ENCODE data around the gene KLK6.

Gene KLK6

DNA sequence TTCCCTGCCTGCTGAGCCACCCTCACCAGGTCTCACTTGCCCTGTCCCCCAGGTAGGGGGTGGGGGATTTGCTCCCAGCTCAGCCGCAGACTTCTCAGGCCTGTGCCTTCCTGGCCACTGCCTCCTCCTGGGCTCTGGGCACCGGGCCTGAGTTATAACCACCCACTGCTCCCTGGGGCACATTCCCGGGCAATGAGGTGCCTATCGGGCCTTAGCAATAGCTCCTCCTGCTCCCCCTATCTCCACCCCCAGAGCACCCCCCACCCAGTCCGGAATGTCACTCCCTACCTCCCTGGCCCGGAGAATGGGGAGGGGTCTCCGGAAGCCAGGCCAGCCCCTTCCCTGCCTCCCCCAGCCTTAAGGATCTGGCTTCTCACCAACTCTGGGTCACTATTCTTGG, 16.5 kb downstream of the KLK6 start, which contains the start of gene KLK5:
Gene KLK5, minus strand, starts transcription at position 129 of the 400 bp plus-strand sequence. CDS start 381 bp downstream, outside the sequence.
- DNase-seq (ENCODE audit: low read depth), result no peak

DNA sequence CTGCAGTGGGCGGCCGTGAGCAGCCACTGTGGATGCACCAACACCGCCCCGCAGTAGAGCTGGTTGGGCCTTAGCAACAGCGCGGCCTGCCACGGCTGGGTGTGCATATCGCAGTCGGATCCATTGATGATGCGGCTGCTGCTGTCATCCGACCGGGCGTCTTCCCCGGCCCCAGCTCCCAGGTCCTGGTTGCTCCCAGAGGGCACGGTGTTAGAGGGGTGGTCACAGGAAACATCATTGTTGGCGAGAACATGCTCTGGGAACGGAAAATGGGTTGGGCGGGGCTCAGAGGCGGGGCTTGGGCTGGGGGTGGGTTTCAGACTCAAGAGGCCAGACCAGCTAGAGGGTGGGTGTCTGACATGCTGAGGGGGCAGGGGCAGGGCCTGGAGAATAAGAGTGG, 19.5 kb downstream of the KLK6 start:
- no peak for DNase-seq (ENCODE audit: low read depth)

DNA sequence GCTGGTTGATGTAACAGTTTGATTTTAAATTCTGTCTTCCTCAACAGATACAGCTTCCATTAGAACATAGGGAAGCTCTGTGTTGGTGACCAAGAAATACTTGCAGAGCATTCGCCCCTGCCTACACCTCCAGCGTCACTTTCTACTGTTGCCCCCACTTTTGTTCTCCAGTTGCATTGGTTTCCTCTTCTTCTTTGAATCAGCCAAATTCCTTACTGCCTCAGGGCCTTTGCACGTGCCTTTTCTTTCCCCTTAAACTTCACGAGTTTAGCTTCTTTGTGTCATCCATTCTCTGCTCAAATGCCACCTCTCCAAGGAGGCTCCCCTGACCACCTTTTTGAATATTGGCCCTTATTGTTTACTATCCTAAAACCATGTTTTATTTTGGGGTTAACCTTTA, 22.3 kb downstream of the KLK6 start:
- DNase-seq (ENCODE audit: low read depth), result no peak

DNA sequence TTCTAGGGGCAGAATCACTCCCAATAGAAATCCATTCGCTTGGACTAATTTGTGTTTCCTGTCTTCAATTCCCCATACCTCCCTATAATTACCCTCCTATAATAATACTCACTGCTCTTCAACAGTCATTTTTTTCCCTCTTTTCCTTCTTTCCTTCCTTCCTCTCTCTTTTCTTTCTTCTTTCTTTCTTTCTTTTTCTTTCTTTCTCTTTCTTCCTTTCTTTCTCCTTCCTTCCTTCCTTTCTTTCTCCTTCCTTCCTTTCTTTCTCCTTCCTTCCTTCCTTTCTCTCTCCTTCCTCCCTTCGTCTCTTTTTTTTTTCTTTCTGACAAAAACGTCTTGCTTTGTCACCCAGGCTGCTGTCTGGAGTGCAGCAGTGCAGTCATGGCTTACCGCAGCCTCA, 24.6 kb downstream of the KLK6 start:
- no peak for DNase-seq (ENCODE audit: low read depth)

DNA sequence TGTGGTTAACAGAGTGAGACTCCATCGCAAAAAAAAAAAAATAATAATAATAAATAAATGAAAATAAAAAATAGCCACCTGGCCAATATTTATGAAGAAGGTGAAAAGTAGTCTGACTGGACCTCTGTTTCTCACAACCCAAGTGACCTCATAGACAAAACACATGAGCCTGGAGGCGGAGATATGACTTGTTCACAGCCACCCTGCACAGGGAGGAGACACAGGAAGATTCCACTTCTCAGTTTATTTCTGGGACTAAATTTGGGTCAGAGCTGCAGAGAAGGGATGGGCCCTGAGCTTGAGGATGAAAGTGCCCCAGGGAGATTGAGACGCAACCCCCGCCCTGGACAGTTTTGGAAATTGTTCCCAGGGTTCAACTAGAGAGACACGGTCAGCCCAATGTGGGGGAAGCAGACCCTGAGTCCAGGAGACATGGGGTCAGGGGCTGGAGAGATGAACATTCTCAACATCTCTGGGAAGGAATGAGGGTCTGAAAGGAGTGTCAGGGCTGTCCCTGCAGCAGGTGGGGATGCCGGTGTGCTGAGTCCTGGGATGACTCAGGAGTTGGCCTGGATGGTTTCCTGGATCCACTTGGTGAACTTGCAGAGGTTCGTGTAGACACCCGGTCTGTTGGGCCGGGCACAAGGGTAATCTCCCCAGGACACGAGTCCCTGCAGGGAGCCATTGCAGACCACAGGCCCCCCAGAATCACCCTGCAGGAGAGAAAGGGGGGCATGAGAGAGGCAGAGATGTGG, 26.1 kb downstream of the KLK6 start:
- DNase-seq (ENCODE audit: low read depth), result no peak

DNA sequence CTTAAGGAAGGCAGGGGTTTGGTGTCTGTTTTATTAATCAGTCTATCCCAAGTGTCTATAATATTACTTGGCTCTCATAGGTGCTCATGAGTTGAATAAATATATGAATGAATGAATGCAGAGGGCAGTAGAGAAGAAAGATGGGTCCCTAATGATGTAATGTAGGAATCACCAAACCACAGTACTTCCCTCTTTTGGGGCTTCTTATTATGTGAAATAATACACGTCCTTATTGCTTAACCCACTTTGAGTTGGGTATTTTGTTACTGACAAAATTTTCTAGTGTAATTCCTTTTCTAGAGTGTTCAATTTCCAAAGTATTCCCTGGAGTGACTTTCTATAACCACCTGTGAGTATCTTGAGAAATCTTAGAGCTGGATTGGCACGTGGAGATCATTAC, 29.8 kb downstream of the KLK6 start:
- no peak for DNase-seq (ENCODE audit: low read depth)

DNA sequence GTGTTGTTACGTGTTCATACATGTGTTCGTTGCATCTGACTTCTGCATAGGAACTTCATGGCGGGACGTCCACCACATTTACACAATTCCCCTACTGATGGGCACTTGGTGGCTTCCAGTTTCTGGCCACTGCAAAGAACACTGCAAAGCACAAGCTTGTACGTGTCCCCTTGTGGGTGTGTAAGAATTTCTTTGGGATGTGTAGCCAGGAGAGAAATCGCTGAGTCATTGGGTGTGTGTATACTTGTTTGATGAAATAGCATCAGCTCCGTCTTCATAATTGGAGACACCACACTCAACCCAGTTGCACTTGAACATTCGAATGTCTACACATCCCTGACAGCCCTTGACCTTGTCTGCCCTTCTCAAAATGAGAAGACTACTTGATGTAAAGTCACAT, 35.8 kb downstream of the KLK6 start:
- DNase-seq (ENCODE audit: low read depth), result peak; percentile 10

DNA sequence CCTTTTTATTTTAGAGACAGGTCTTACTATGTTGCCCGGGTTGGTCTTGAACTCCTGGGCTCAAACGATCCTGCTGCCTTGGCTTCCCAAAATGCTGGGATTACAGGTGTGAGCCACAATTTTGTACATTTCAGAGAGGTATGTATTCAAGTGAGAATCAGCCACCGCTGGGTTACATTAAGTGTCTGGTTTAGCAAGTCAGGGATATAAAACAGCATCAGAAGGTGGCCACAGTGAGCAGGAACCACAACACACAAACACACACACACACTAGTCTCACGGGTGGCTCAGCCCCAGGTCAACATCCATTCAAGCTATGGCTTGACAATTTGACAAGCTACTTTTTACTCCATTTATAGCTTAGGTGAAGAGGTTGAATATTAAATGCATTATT, 36.7 kb downstream of the KLK6 start:
- no peak for DNase-seq (ENCODE audit: low read depth)

DNA sequence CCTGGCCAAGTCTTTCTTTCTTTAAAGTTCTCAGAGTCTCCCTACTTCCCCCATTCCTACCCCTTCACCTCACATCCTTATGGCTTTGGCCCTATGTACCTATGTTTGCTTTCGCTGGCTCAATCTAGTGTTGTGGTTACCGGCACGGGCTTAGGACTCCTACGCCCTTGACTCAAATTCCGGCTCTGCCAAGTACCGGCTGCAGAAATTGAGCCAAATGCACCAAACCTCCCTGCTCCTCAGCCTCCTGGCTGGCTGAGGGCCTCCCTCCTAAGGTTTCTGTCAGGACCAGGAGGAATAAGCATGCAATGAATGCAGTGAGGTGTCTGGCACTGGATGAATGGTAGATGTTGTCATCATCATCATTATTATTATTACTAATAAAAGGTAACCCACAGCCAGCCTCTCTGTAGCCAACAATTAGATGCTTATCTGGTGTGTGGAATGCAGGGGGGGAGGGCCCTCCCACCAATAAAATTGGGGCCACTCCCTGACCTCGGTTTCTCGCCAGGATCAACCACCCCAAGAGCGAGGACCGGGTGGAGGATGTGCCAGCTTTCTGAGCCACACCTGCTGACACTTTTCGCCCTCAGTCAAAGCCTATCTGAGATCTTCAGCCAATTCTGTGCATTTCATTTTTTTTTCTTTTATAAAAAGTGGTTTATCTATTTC, 37.2 kb downstream of the KLK6 start:
- no peak for DNase-seq (ENCODE audit: low read depth)

DNA sequence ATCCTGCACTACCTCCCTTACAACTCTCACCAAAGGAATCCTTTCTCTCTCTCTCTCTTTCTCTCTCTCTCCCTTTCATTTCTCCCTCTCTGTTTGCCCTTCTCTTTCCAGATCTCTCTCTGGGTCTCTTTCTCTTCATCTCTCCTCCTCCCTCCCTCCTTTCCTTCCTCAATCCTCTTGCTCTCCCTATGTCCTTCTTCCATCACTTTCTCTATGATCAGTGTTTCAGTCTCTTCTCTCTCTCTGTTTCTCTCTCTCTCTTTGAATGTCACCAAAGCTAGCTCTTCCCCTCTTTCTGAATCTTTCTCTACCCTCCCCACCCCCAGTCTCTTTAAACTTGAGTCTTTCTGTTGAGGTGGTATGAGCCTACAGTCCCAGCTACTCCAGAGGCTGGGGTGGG, 38.4 kb downstream of the KLK6 start:
- DNase-seq (ENCODE audit: low read depth), result no peak

DNA sequence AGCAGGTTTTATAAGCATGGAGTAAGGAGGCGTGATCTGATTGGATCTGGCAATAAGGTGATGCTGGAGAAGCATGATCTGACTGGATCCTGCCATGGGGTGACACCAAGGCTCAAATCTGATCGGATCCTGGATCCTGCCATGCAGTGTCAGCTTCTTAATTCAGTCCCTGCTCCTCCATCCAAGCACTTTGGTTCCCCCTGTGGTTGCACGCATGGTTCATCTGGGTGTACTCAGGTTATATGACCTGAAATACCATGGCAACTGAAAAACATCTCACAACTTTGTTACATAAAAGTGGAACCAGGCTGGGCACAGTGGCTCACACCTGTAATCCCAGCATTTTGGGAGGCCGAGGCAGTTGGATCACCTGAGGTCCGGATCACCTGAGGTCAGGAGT, 40.6 kb downstream of the KLK6 start:
- no peak for DNase-seq (ENCODE audit: low read depth)

DNA sequence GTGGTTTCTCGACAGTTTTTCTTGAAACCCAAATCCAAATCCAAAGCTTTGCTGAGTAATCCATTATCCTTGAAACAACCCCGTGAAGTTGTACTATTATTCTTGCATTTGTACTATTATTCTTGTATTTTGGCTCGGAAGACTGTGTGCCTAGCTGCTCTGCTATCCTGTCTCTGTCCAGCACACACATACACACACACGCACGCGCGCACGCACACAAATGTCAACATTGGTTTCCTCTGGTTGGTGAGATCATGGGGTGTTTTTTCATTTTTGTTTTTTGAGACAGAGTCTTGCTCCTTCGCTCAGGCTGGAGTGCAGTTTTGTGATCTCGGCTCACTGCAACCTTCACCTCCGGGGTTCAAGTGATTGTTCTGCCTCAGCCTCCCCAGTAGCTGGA, 43.2 kb downstream of the KLK6 start:
- DNase-seq (ENCODE audit: low read depth), result no peak

DNA sequence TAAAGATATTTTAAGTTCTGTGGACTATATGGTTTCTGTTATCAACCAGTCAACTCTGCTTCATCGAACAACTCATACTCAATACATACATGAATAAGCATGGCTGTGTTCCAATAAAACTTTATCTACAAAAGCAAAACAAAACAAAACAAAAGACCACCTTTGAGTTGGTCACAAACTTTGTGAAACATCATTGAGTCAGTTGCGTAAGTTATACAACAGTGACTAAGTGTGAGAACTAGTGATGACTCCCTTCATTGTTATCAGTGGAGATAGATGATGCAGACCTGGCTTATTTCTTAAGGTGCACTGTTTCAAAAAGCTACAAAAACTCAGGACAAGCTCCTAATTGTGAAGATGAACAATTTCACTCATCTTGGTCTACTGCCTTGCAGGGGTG, 43.7 kb downstream of the KLK6 start:
- no peak for DNase-seq (ENCODE audit: low read depth)

DNA sequence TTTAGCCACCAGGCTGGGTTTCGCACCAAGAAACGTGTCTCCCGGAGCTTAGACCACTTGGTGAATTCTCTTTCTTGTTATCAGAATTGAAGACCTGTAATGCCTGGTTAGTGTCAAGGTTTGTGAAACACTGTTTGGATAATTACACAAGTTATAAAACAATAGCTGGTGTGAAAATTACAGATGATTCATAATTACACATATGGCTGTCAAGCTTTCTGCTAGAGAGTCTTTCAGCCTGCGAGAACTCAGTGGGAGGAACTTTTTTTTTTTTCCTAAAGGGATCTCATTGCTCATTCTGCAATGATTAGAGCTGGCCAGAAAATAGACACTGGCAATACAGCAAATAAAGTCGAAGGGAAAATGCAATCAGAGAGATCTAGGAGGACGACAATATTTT, 44.8 kb downstream of the KLK6 start:
- DNase-seq (ENCODE audit: low read depth), result no peak

DNA sequence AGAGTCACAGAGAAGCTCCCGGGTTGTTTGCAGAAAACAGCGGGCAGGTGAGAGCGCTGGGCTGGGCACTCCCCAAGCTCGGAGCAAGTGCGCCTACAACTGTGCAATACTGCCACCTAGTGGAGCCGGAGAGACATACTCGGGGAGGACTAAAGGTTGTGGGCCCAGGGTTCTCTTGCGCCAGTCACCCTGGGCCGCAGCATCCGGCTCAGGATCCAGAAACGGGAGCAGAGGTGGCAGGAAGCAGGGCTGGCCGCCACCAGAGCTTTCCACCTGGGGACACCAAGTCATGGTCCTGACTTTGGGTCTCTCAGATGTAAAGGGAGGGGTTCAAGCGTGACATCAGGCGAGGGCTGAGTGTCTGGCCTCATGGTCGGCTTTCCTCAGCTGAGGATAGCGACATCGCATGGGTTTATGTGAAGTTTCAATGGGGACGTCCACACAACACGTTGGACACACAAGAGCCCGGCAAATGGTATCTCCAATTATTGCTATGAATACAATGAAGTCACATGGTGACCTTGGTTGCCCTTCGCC, 47.0 kb downstream of the KLK6 start:
- DNase-seq (ENCODE audit: low read depth), result no peak

DNA sequence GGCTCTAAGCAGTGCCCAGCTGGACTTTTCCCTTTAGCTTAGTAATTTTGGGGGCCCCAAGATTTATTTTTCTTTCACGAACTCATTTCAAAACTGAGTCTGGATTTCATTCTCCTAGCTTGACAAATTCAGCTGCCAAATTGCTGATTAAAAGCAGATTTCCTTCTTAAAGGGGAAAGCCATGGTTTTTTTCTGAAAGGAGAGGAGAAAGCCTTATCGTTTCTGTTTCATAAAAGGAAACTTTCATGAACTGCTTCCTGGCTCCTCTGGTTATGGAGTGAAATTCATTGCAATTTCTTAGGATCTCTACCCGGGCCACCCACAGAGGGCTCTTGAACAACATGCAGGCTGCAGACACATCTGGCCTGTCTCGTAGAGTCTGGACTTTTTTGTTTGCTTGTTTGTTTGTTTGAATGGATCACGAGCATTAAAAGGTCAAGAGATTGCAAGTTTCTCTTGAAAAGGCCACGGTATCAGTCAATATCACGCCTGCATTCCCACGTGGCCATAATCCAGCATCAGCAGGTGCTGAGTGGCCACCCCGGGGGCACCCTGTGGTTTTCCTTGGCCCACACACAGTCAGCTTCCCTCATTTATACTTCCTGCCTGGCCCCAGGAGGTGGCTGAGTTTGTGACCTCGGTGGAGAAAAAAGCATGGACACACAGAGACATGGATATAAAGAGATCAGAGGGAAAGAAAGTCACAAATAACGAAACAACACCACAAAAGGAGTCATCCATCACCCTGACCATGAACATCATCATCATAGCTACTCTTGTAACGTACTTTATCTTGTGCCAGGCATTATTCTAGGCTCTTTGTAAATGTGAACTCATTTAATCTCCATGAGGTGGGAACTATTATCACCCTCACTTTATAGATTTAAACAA, 47.7 kb downstream of the KLK6 start:
- DNase-seq (ENCODE audit: low read depth), result no peak

DNA sequence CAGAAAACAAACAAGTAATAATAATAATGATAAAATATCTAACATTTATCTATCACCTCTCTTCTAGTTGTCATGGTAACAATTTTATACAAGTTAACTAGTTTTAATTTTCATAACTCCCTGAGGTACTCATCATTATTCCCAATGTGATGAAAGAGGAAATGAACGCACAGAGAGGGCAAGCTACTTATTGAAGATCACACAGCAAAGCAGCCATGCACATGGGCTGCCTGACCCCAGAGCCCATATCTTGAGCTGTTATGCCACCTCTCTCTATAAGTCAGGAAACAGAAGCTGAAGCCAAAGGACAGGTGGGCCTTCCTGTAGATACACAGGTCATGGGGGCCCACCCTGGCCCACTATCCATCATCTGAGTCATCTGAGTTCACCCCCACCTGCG, 53.3 kb downstream of the KLK6 start:
- DNase-seq (ENCODE audit: low read depth), result no peak

DNA sequence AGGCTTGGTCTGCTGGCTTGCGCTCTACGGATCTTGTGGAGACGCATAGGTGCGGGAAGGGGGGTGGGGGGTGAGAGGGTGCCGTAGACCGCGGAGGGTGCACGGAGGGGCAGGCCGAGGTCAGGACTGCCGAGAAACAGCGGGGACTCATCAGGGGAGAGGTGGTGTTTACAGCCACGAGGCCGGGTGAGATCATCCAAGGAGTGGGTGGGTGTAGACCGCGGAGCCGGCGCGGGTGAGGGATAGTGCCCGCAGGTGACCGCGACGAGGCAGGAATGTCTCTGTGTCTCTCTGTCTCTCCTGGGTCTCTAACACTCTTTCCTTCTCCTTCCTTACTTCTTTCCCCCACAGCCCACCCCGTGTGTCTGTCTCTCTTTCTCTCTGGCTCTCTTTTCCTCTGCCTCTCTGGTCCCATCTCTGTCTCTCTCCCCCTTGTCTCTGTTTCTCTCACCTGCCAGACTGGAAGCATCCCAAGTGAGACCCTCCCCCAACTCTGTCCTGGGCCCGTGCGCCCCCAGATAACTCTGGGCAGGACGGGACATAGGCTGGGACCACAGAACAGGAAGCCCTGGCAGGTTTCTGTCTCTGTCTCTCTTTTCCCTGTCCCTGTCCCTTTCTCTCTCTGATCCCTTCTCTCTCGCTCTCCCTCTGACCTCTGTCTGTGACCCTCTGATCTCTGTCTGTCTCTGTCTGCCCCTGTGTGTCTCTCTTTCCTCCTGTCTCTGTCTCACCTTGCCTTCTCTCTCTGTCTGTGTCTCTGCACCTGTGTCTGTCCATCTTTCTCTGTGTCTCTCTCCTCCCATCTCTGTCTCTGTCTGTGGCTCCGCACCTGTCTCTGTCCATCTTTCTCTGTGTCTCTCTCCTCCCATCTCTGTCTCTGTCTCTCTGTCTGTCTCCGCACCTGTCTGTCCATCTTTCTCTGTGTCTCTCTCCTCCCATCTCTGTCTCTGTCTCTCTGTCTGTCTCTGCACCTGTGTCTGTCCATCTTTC, 56.4 kb downstream of the KLK6 start:
- no peak for DNase-seq (ENCODE audit: low read depth)

DNA sequence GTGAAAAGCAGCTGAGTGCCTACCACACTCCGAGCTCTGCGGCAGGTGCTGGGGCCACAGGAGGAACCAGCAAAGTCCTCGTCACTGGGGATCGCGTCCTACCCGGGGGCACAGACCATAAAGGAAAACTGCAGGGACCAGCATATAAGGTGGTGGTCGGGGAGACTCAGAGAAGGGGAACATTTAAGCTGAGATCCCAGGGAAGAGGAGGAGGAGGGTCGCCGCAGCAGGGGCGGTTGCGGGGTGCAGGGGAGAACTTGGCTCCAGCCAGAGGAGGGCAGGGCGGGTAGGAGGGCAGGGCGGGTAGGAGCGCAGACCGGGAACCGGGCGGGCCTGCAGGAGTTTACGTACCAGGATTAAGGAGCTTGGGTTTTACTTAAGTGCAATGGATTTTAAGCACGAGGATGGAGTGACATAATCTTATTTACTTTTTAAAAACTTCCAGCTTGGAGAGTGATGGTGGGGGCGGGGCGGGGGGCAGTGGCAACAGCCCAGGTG, 57.2 kb downstream of the KLK6 start:
- DNase-seq (ENCODE audit: low read depth), result no peak

DNA sequence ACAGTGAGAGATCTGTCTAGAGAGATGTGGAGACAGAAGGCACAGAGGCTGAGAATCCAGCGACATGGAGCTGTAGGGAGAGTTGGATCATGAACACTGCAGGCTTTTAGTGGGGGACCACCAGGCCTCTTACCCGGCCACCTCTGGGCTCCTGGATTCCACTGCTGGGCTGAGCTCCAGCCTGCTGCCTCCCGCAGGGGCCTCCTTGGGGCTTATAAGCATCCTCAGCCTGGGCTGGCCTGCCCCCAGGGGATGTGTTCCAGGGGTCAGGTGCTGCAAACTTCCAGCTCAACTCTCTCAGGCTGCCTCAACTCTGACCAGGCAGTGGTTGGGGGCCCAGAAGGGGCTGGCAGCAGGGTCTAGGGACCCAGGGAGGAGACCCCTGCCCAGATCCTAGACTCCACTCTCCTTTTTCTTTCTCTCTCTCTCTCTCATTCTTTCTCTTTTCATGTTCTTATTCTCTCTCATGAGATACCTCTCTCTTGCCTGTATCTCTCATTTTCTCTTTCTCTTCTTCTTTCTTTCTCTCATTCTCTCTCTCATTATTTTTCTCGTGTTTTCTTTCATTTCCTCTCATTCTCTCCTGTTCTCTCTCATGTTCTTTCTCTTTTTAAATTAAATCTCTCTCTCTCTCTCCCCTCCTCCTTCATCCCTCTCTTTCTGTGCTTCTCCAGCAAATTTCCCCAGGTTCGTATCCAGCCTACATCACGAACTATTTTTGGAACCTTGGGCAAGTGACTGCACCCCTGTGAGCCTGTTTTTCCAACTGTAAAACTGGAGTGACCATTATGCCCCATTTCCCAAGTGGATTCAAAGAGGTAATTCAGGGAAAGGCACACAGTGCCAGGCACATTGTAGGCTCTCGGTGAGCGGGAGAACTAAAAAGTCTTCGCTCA, 57.9 kb downstream of the KLK6 start, which contains the start of gene KLK4:
Gene KLK4, minus strand, starts transcription at position 190 of the 896 bp plus-strand sequence. CDS start 657 bp downstream, outside the sequence.
- DNase-seq (ENCODE audit: low read depth), result no peak

Data from GM04503 (cell line).